H9 (cell line): ENCODE data around the gene PICALM. TPM values are rescaled to one million over a fixed set of nuclear protein-coding genes. Genes with fewer than 3 reads are reported as not detected.

Experiments
- DNase-seq: peaks from one replicate; pipeline ENCODE4 v3.0.0-alpha.2; 2017
- H2AFZ ChIP-seq: one replicate; pipeline ENCODE4 v1.6.1; 2013; ENCODE audit warnings: mild to moderate bottlenecking, low read length, control low read depth, moderate library complexity
- H2AK5ac ChIP-seq: 2 replicates; pipeline ENCODE4 v1.6.1; 2013; ENCODE audit warnings: low read length, control low read depth, mixed read lengths; ENCODE audit not compliant: insufficient read length
- H2BK120ac ChIP-seq: one replicate; pipeline ENCODE4 v1.6.1; 2013; ENCODE audit warnings: low read depth, mild to moderate bottlenecking, low read length, control low read depth, inconsistent platforms; ENCODE audit not compliant: poor library complexity, severe bottlenecking
- H2BK12ac ChIP-seq: 2 replicates; pipeline ENCODE4 v1.6.1; 2013; ENCODE audit warnings: low read length, control low read depth, mixed read lengths, low read depth; ENCODE audit not compliant: insufficient read length
- H2BK15ac ChIP-seq: 2 replicates; pipeline ENCODE4 v1.6.1; 2013; ENCODE audit warnings: low read depth, low read length, control low read depth
- H2BK20ac ChIP-seq: one replicate; pipeline ENCODE4 v1.6.1; 2013; ENCODE audit warnings: low read depth, mild to moderate bottlenecking, low read length, control low read depth, inconsistent platforms; ENCODE audit not compliant: poor library complexity, severe bottlenecking
- H2BK5ac ChIP-seq: 2 replicates; pipeline ENCODE4 v1.6.1; 2013; ENCODE audit warnings: low read length, control low read depth, mixed read lengths; ENCODE audit not compliant: insufficient read length
- H3K14ac ChIP-seq: 2 replicates; pipeline ENCODE4 v1.6.1; 2013; ENCODE audit warnings: low read length, control low read depth; ENCODE audit not compliant: insufficient read depth
- H3K18ac ChIP-seq: 2 replicates; pipeline ENCODE4 v1.6.1; 2013; ENCODE audit warnings: low read depth, mild to moderate bottlenecking, mixed read lengths, low read length, control low read depth; ENCODE audit not compliant: insufficient read length
- H3K23ac ChIP-seq: 2 replicates; pipeline ENCODE4 v1.6.1; 2013; ENCODE audit warnings: low read length, control low read depth, mixed read lengths, low read depth; ENCODE audit not compliant: insufficient read length
- H3K23me2 ChIP-seq: 2 replicates; pipeline ENCODE4 v1.6.1; 2013; ENCODE audit warnings: low read depth, mild to moderate bottlenecking, mixed read lengths, low read length, control low read depth; ENCODE audit not compliant: insufficient read length, poor library complexity, severe bottlenecking
- H3K27ac ChIP-seq: 2 replicates; pipeline ENCODE4 v1.5.1; 2013; ENCODE audit warnings: low read length, control low read depth, mixed read lengths, low read depth; ENCODE audit not compliant: insufficient read length
- H3K27me3 ChIP-seq: 2 replicates; pipeline ENCODE4 v1.6.1; 2013; ENCODE audit warnings: low read length, control low read depth, inconsistent platforms; ENCODE audit not compliant: insufficient read depth
- H3K4ac ChIP-seq: 2 replicates; pipeline ENCODE4 v1.6.1; 2013; ENCODE audit warnings: low read depth, mild to moderate bottlenecking, control low read depth, inconsistent platforms, low read length, moderate library complexity
- H3K4me1 ChIP-seq: 2 replicates; pipeline ENCODE4 v1.6.1; 2013; ENCODE audit warnings: low read length, control low read depth, inconsistent platforms; ENCODE audit not compliant: insufficient read depth
- H3K4me2 ChIP-seq: 2 replicates; pipeline ENCODE4 v1.6.1; 2013; ENCODE audit warnings: low read length, control low read depth, mixed read lengths; ENCODE audit not compliant: insufficient read length, insufficient read depth
- H3K56ac ChIP-seq: 2 replicates; pipeline ENCODE4 v1.6.1; 2013; ENCODE audit warnings: low read depth, mild to moderate bottlenecking, mixed read lengths, low read length, control low read depth; ENCODE audit not compliant: insufficient read length
- H3K79me1 ChIP-seq: 2 replicates; pipeline ENCODE4 v1.6.1; 2013; ENCODE audit warnings: low read depth, mild to moderate bottlenecking, moderate library complexity, low read length, control low read depth, inconsistent platforms; ENCODE audit not compliant: insufficient read depth, poor library complexity, severe bottlenecking
- H3K79me2 ChIP-seq: 2 replicates; pipeline ENCODE4 v1.6.1; 2013; ENCODE audit warnings: low read length, control low read depth, inconsistent platforms; ENCODE audit not compliant: insufficient read depth
- H3K9ac ChIP-seq: 2 replicates; pipeline ENCODE4 v1.6.1; 2013; ENCODE audit warnings: low read length, control low read depth, mixed read lengths; ENCODE audit not compliant: insufficient read length; ENCODE audit errors: extremely low read depth
- H3K9me3 ChIP-seq: one replicate; pipeline ENCODE4 v1.6.1; 2013; ENCODE audit warnings: low read depth, low read length, inconsistent platforms; ENCODE audit not compliant: control insufficient read depth
- H3T11ph ChIP-seq: one replicate; pipeline ENCODE4 v1.6.1; 2013; ENCODE audit warnings: mild to moderate bottlenecking, low read length, control low read depth, inconsistent platforms
- H4K20me1 ChIP-seq: one replicate; pipeline ENCODE4 v1.6.1; 2013; ENCODE audit not compliant: control insufficient read depth, insufficient read length, insufficient read depth
- H4K5ac ChIP-seq: 2 replicates; pipeline ENCODE4 v1.6.1; 2013; ENCODE audit warnings: low read depth, mild to moderate bottlenecking, mixed read lengths, low read length, control low read depth; ENCODE audit not compliant: insufficient read length
- H4K8ac ChIP-seq: replicated peaks from 2 replicates; pipeline ENCODE4 v1.6.1; 2013; ENCODE audit warnings: low read length, control low read depth, mixed read lengths, low read depth; ENCODE audit not compliant: insufficient read length
- H4K91ac ChIP-seq: 2 replicates; pipeline ENCODE4 v1.6.1; 2013; ENCODE audit warnings: low read depth, mild to moderate bottlenecking, moderate library complexity, mixed read lengths, low read length, control low read depth; ENCODE audit not compliant: insufficient read length
- H3K27ac Mint-ChIP-seq, 3 experiments: 2 replicates in 2 of 3; 3 replicates in 1 of 3; pipeline ENCODE4 v1.8.0; 2020 to 2021; ENCODE audit warnings: mixed read lengths in 3 of 3, mild to moderate bottlenecking in 1 of 3, moderate library complexity in 1 of 3
- H3K27me3 Mint-ChIP-seq: 2 replicates; pipeline ENCODE4 v1.8.0; 2021; ENCODE audit warnings: low read depth, mild to moderate bottlenecking, moderate library complexity, mixed read lengths
- H3K36me3 Mint-ChIP-seq, 3 experiments: 2 replicates in 2 of 3; 3 replicates in 1 of 3; pipeline ENCODE4 v1.8.0; 2020 to 2021; ENCODE audit warnings: low read depth in 3 of 3, mixed read lengths in 3 of 3; ENCODE audit not compliant: insufficient read depth in 1 of 3
- H3K4me1 Mint-ChIP-seq, 2 experiments: 2 replicates each; pipeline ENCODE4 v1.8.0; 2020; ENCODE audit warnings: mixed read lengths in 2 of 2
- H3K4me3 Mint-ChIP-seq, 2 experiments: 2 replicates in 1 of 2; 3 replicates in 1 of 2; pipeline ENCODE4 v1.8.0; 2020 to 2021; ENCODE audit warnings: mild to moderate bottlenecking in 2 of 2, mixed read lengths in 2 of 2, moderate library complexity in 1 of 2
- H3K9me3 Mint-ChIP-seq, 2 experiments: 2 replicates in 1 of 2; 3 replicates in 1 of 2; pipeline ENCODE4 v1.8.0; 2020; ENCODE audit warnings: mild to moderate bottlenecking in 2 of 2, mixed read lengths in 2 of 2, moderate library complexity in 1 of 2
- CTCF ChIP-seq: fragments of 200-600 bp; sonication (generic); conservative IDR thresholded peaks from 3 replicates; pipeline ENCODE4 v1.8.0; 2021; ENCODE audit warnings: antibody characterized with exemption, mild to moderate bottlenecking
- WGBS: extraction: QIAGEN DNeasy Blood & Tissue Kit; methylation state at CpG from one replicate; pipeline ENCODE4 v1.1.7; 2013; ENCODE audit warnings: missing lambda C conversion rate, low lambda C conversion rate, mixed read lengths; ENCODE audit not compliant: insufficient read length; ENCODE audit errors: extremely low coverage; 5-methylcytosine and 5-hydroxymethylcytosine counted together
- total RNA-seq: library from RNA; stranded (reverse); gene quantifications from 2 replicates; pipeline ENCODE4 v1.2.1, GENCODE V29; 2021

The PICALM gene
- total RNA-seq, 1 experiment from 2014 or later: 76.4 TPM

- Histone ChIP-seq H2AFZ (no peak overlapping the region), H3K4me1 (no peaks in the 10 kb centered on the region), H3K56ac (no peak overlapping the region), H4K20me1 (no peaks in the 10 kb centered on the region), H3K79me2 (no peaks in the 10 kb centered on the region), H3T11ph (no peak overlapping the region), H4K5ac (no peak overlapping the region), H3K27ac (no peak overlapping the region), H2AK5ac (no peak overlapping the region), H3K18ac (no peak overlapping the region), H2BK12ac (no peak overlapping the region), H2BK120ac (no peak overlapping the region), H3K23me2 (no peaks in the 10 kb centered on the region), H2BK5ac (no peak overlapping the region), H3K4ac (no peak overlapping the region), H3K23ac (no peak overlapping the region), H3K79me1 (no peaks in the 10 kb centered on the region), H3K9ac (no peak overlapping the region), H3K27me3 (no peaks in the 10 kb centered on the region), H3K4me2 (no peak overlapping the region), H4K8ac (no peak overlapping the region), H2BK20ac (no peak overlapping the region), H2BK15ac (no peak overlapping the region), H4K91ac (no peak overlapping the region), H3K14ac (no peak overlapping the region), H3K9me3 (no peaks in the 10 kb centered on the region)
- H3K9me3 Mint-ChIP-seq: peaks cover 15% of the 10 kb centered on the region in 2 experiments
- DNase-seq: no peak
- no peak overlapping the region for H3K4me3 Mint-ChIP-seq
- no peaks in the 10 kb centered on the region for H3K4me1 Mint-ChIP-seq
- TF ChIP-seq CTCF: no peak
- no peak overlapping the region for H3K27ac Mint-ChIP-seq
- peaks cover 0 to 12% (median 4%) of the 10 kb centered on the region in 3 experiments; a peak in 2 of 7 replicates for H3K36me3 Mint-ChIP-seq
- no CpG with 5 or more reads among the region's 13 CpGs for WGBS
- H3K27me3 Mint-ChIP-seq: no peaks in the 10 kb centered on the region
These were observed 40.2 kb upstream of the PICALM start for GRCh38 chr11:86108890-86109638.
